ENCODE data around the gene AGBL1. TPM values are rescaled to one million over a fixed set of nuclear protein-coding genes. Genes with fewer than 3 reads are reported as not detected.

AGBL1 gene
- total and polyA plus RNA-seq, 2 experiments from 2014 or later = not detected

DNA sequence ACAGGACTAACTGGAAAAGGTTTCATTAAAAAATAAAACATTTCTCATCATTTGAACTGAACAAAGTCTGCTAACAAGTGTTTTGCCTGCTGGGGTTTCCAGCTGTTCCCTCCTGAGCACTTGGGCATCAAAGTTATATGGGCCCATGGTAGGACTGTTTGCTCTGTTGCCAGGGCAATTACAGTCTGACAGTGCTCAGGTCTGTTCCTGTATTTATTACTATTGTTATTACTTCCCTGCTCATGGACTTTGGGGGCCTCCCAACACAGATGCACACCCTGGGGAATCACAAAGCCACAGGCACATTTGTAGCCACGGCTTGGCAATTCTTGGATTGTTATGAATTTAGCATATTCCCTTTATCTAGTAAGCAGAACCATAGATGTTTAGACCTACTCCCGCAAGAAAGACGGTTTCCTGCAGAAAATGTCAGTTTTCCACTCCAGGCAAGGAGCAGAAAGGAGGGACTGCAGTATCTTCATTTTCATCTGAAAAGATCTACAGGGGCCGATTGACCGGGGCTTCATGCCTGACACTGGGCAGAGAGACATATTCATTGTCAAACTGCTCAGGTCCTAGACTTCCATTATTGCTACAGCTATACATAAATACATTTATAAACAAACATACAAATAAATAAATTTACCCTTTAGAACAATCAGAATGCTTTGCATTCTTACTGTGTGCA, 580.2 kb downstream of the AGBL1 start:
- TF ChIP-seq EZH2phosphoT487 (IDR thresholded peaks at IDR 0.05; ENCODE audit: insufficient read depth, low read depth) (no peak), EZH2 (IDR thresholded peaks at IDR 0.05; ENCODE audit: insufficient read depth, poor library complexity, severe bottlenecking) (no peak)
- Histone ChIP-seq H3K9me3 (ENCODE audit: low read depth) (no peaks in the 10 kb centered on the region), H3K9ac (no peak overlapping the region), H3K4me1 (ENCODE audit: insufficient read depth) (no peaks in the 10 kb centered on the region), H3F3A (ENCODE audit: insufficient read depth) (no peaks in the 10 kb centered on the region), H3K9me2 (ENCODE audit: insufficient read depth) (no peaks in the 10 kb centered on the region), H2AFZ (no peak overlapping the region), H3K4me2 (ENCODE audit: unreplicated experiment) (no peak overlapping the region), H3K27me3 (replicated peaks; ENCODE audit: insufficient read depth) (no peaks in the 10 kb centered on the region), H4K20me1 (ENCODE audit: insufficient read depth) (no peaks in the 10 kb centered on the region), H3K36me3 (ENCODE audit: low read depth) (no peaks in the 10 kb centered on the region), H3K79me2 (ENCODE audit: insufficient read depth) (no peaks in the 10 kb centered on the region), H3K4me3 (no peak overlapping the region), H3K27ac (no peak overlapping the region)
- 14 to 26% methylated on average over 5 of the region's 5 CpGs for WGBS, 2 experiments (ENCODE audit: low coverage in 1 of 2, low lambda C conversion rate in 2 of 2, missing lambda C conversion rate in 2 of 2)
- DNase-seq = no peak
- in situ Hi-C loops (cut with MboI) = no loop called here

DNA sequence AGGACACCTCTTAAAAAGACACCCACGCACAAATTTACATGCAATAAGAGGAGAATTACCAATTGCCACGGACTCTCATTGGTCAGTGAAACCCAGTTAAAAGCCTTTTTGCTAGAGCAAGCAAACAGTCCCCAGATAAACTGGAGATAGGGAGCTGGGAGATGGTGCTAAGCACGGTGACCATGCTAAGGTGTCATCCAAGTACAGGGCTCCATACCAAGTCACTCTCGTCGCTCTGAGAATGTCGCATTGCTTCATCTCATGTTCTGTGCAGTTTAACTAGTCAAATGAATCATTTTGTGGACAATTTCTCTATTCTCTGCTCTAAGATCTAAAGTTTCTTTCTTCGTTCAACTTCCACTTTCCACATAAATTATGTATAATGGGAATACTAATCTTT, 581.9 kb downstream of the AGBL1 start:
- Histone ChIP-seq H3K4me1 (ENCODE audit: insufficient read depth) (no peaks in the 10 kb centered on the region), H3K9me3 (ENCODE audit: low read depth) (no peaks in the 10 kb centered on the region), H3K4me3 (no peak overlapping the region), H2AFZ (no peak overlapping the region), H3K79me2 (ENCODE audit: insufficient read depth) (no peaks in the 10 kb centered on the region), H3K27ac (no peak overlapping the region), H3K36me3 (ENCODE audit: low read depth) (no peaks in the 10 kb centered on the region), H3K4me2 (ENCODE audit: unreplicated experiment) (no peak overlapping the region), H3F3A (ENCODE audit: insufficient read depth) (no peaks in the 10 kb centered on the region), H3K9ac (no peak overlapping the region), H4K20me1 (ENCODE audit: insufficient read depth) (no peaks in the 10 kb centered on the region), H3K9me2 (ENCODE audit: insufficient read depth) (no peaks in the 10 kb centered on the region), H3K27me3 (replicated peaks; ENCODE audit: insufficient read depth) (no peaks in the 10 kb centered on the region)
- DNase-seq = no peak
- TF ChIP-seq EZH2 (IDR thresholded peaks at IDR 0.05; ENCODE audit: insufficient read depth, poor library complexity, severe bottlenecking) (no peak), EZH2phosphoT487 (IDR thresholded peaks at IDR 0.05; ENCODE audit: insufficient read depth, low read depth) (no peak)
- in situ Hi-C loops (cut with MboI) = no loop called here
- 27 to 28% methylated on average over 7 of the region's 7 CpGs for WGBS, 2 experiments (ENCODE audit: low coverage in 1 of 2, low lambda C conversion rate in 2 of 2, missing lambda C conversion rate in 2 of 2)

DNA sequence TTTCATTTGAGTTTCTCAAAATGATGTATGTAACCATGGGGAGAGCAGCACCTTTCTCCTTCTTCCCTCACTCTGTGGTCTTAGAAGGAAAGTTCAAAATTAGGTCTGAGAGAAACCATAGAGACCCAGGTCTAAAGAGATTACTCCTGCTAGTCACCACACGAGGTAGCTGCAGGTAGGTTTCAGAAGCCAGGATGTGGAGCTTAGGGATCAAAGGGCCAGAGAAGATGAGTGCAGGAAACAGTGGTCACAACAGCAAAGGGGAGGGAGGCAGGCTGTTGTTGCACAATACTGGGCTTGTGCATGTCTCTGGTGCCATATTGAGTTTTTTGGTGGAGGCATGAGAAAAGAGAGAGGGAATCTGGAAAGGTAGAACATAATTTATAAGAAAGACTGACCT, 583.6 kb downstream of the AGBL1 start:
- H3K4me2 ChIP-seq (ENCODE audit: unreplicated experiment) = no peak overlapping the region
- no peaks in the 10 kb centered on the region for H3K79me2 ChIP-seq (ENCODE audit: insufficient read depth)
- no peaks in the 10 kb centered on the region for H3K9me2 ChIP-seq (ENCODE audit: insufficient read depth)
- no peak overlapping the region for H3K4me3 ChIP-seq
- H4K20me1 ChIP-seq (ENCODE audit: insufficient read depth) = no peaks in the 10 kb centered on the region
- H3K9ac ChIP-seq = no peak overlapping the region
- H3K27me3 ChIP-seq (replicated peaks; ENCODE audit: insufficient read depth) = no peaks in the 10 kb centered on the region
- DNase-seq = no peak
- H3K4me1 ChIP-seq (ENCODE audit: insufficient read depth) = no peaks in the 10 kb centered on the region
- 0% methylated on average over 1 of the region's 1 CpG for WGBS, 2 experiments (ENCODE audit: low coverage in 1 of 2, low lambda C conversion rate in 2 of 2, missing lambda C conversion rate in 2 of 2)
- no peak overlapping the region for H2AFZ ChIP-seq
- no peak overlapping the region for H3K27ac ChIP-seq
- no peaks in the 10 kb centered on the region for H3K9me3 ChIP-seq (ENCODE audit: low read depth)
- TF ChIP-seq EZH2 (IDR thresholded peaks at IDR 0.05; ENCODE audit: insufficient read depth, poor library complexity, severe bottlenecking) = no peak
- TF ChIP-seq EZH2phosphoT487 (IDR thresholded peaks at IDR 0.05; ENCODE audit: insufficient read depth, low read depth) = no peak
- in situ Hi-C loops (cut with MboI) = no loop called here
- no peaks in the 10 kb centered on the region for H3F3A ChIP-seq (ENCODE audit: insufficient read depth)
- H3K36me3 ChIP-seq (ENCODE audit: low read depth) = no peaks in the 10 kb centered on the region

DNA sequence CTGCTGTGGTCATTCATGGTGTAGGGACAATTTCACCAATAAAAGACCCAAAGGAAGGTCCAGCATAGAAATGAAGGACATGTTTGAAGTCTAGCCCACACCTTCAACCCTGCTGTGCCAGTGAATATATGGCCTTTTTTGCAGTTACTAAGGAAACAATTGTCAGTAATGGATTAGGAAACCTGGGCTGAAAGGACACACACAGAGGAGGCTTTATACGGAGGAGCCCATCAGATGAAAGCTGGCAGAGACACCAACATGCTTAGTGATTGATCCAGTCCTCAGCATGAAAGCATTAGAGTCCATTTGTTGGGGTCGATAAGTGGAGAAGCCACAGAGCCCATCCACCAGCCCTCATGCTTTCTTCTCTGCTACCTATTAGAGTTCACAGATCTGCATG, 584.3 kb downstream of the AGBL1 start:
- H2AFZ ChIP-seq = no peak overlapping the region
- peaks cover under 1% of the 10 kb centered on the region for H3K9me3 ChIP-seq (ENCODE audit: low read depth)
- no peak overlapping the region for H3K27ac ChIP-seq
- no peaks in the 10 kb centered on the region for H3K79me2 ChIP-seq (ENCODE audit: insufficient read depth)
- DNase-seq = no peak
- H3F3A ChIP-seq (ENCODE audit: insufficient read depth) = no peaks in the 10 kb centered on the region
- no peaks in the 10 kb centered on the region for H3K9me2 ChIP-seq (ENCODE audit: insufficient read depth)
- H3K4me3 ChIP-seq = no peak overlapping the region
- no peak overlapping the region for H3K4me2 ChIP-seq (ENCODE audit: unreplicated experiment)
- H4K20me1 ChIP-seq (ENCODE audit: insufficient read depth) = no peaks in the 10 kb centered on the region
- TF ChIP-seq EZH2phosphoT487 (IDR thresholded peaks at IDR 0.05; ENCODE audit: insufficient read depth, low read depth) = no peak
- in situ Hi-C loops (cut with MboI) = no loop called here
- whole genome bisulfite sequencing, 2 experiments (ENCODE audit: low coverage in 1 of 2, low lambda C conversion rate in 2 of 2, missing lambda C conversion rate in 2 of 2) = 2 to 11% methylated on average over 2 of the region's 2 CpGs
- H3K4me1 ChIP-seq (ENCODE audit: insufficient read depth) = no peaks in the 10 kb centered on the region
- H3K36me3 ChIP-seq (ENCODE audit: low read depth) = no peaks in the 10 kb centered on the region
- H3K9ac ChIP-seq = no peak overlapping the region
- H3K27me3 ChIP-seq (replicated peaks; ENCODE audit: insufficient read depth) = no peaks in the 10 kb centered on the region

DNA sequence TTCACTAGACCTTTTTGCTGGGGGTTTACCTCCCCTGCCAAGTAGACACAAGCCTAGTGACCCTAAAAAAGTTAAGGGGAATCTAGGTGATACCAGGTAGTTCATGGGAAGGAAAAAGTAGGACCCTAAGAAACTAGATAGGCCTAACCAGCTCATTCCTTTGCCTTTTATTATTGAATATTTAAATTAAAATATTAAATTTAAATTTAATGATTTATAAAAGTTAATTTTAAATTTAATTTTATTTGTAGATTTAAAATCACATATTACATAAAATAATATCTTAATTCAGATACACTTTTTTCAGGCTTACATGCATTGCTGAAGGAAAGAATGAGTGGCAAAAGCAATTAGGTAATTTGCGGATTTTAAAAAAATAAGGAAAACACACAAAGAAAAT, 584.9 kb downstream of the AGBL1 start:
- H3K9me3 ChIP-seq (ENCODE audit: low read depth) = peaks cover 5% of the 10 kb centered on the region
- no peak overlapping the region for H3K4me2 ChIP-seq (ENCODE audit: unreplicated experiment)
- no peaks in the 10 kb centered on the region for H4K20me1 ChIP-seq (ENCODE audit: insufficient read depth)
- 77 to 86% methylated on average over 1 of the region's 1 CpG for WGBS, 2 experiments (ENCODE audit: low coverage in 1 of 2, low lambda C conversion rate in 2 of 2, missing lambda C conversion rate in 2 of 2)
- H3K9me2 ChIP-seq (ENCODE audit: insufficient read depth) = no peaks in the 10 kb centered on the region
- no peak overlapping the region for H2AFZ ChIP-seq
- H3K9ac ChIP-seq = no peak overlapping the region
- in situ Hi-C loops (cut with MboI) = no loop called here
- H3K4me1 ChIP-seq (ENCODE audit: insufficient read depth) = no peaks in the 10 kb centered on the region
- no peak for TF ChIP-seq EZH2phosphoT487 (IDR thresholded peaks at IDR 0.05; ENCODE audit: insufficient read depth, low read depth)
- TF ChIP-seq EZH2 (IDR thresholded peaks at IDR 0.05; ENCODE audit: insufficient read depth, poor library complexity, severe bottlenecking) = no peak
- no peaks in the 10 kb centered on the region for H3K79me2 ChIP-seq (ENCODE audit: insufficient read depth)
- H3K36me3 ChIP-seq (ENCODE audit: low read depth) = no peaks in the 10 kb centered on the region
- H3F3A ChIP-seq (ENCODE audit: insufficient read depth) = no peaks in the 10 kb centered on the region
- no peaks in the 10 kb centered on the region for H3K27me3 ChIP-seq (replicated peaks; ENCODE audit: insufficient read depth)
- no peak overlapping the region for H3K4me3 ChIP-seq
- H3K27ac ChIP-seq = no peak overlapping the region
- DNase-seq = no peak

Data from GM23248 (cell line).